ENCODE measurements around the gene SH2D3C.

Gene SH2D3C

GRCh38 chr9:127778280-127779135 is at the start of gene SH2D3C:
TSS of gene SH2D3C (minus strand) at chr9:127778666. CDS start at chr9:127778627, 39 bp downstream.
- no peak for DNase-seq (ENCODE audit: low read depth in 2 of 2)

GRCh38 chr9:127826253-127826913 is 47.9 kb upstream of the SH2D3C start:
- DNase-seq (ENCODE audit: low read depth in 2 of 2): no peak

GRCh38 chr9:127825319-127826051 is 47.0 kb upstream of the SH2D3C start:
- no peak for DNase-seq (ENCODE audit: low read depth in 2 of 2)

GRCh38 chr9:127822108-127822507 is 43.6 kb upstream of the SH2D3C start:
- DNase-seq (ENCODE audit: low read depth in 2 of 2): no peak

- DNase-seq (ENCODE audit: low read depth in 2 of 2): no peak
These were observed 40.1 kb upstream of the SH2D3C start for GRCh38 chr9:127818574-127818973.

- no peak for DNase-seq (ENCODE audit: low read depth in 2 of 2)
These were observed 39.5 kb upstream of the SH2D3C start for GRCh38 chr9:127817881-127818434.

GRCh38 chr9:127816728-127817127 is 38.3 kb upstream of the SH2D3C start:
- DNase-seq (ENCODE audit: low read depth in 2 of 2): no peak

- no peak for DNase-seq (ENCODE audit: low read depth in 2 of 2)
These were observed 37.9 kb upstream of the SH2D3C start for GRCh38 chr9:127816362-127816725.

- no peak for DNase-seq (ENCODE audit: low read depth in 2 of 2)
These were observed 37.3 kb upstream of the SH2D3C start for GRCh38 chr9:127815512-127816361.

- no peak for DNase-seq (ENCODE audit: low read depth in 2 of 2)
These were observed 36.4 kb upstream of the SH2D3C start for GRCh38 chr9:127814619-127815511.

GRCh38 chr9:127813686-127814226 is 35.3 kb upstream of the SH2D3C start:
- no peak for DNase-seq (ENCODE audit: low read depth in 2 of 2)

GRCh38 chr9:127812936-127813675 is 34.6 kb upstream of the SH2D3C start:
- DNase-seq (ENCODE audit: low read depth in 2 of 2): no peak

- DNase-seq (ENCODE audit: low read depth in 2 of 2): no peak
These were observed 33.5 kb upstream of the SH2D3C start for GRCh38 chr9:127812011-127812410.

GRCh38 chr9:127810378-127811187 is 32.1 kb upstream of the SH2D3C start:
- no peak for DNase-seq (ENCODE audit: low read depth in 2 of 2)

GRCh38 chr9:127809540-127810377 is 31.3 kb upstream of the SH2D3C start:
- no peak for DNase-seq (ENCODE audit: low read depth in 2 of 2)

- DNase-seq (ENCODE audit: low read depth in 2 of 2): no peak
These were observed 30.6 kb upstream of the SH2D3C start for GRCh38 chr9:127809002-127809539.

- DNase-seq (ENCODE audit: low read depth in 2 of 2): no peak
These were observed 30.0 kb upstream of the SH2D3C start for GRCh38 chr9:127808347-127809001.
